DND-41 (cell line): ENCODE results near the gene KCNIP1.

Experiments
- ATAC-seq: fragments of 200-7000 bp; cut with Tn5 transposase; 3 replicates; pipeline ENCODE4 v1.9.1; 2021; ENCODE audit warnings: low read depth; ENCODE audit not compliant: insufficient read depth
- DNase-seq: peaks from one replicate; pipeline ENCODE4 v3.0.0-alpha.2; 2020
- H2AFZ ChIP-seq: 2 replicates; pipeline ENCODE4 v1.6.0; 2012; ENCODE audit warnings: low read depth, low read length
- H3K27ac ChIP-seq: 2 replicates; pipeline ENCODE4 v1.5.1; 2012; ENCODE audit warnings: low read length, inconsistent platforms
- H3K27me3 ChIP-seq: fragments of 200-600 bp; sonication (generic); 2 replicates; pipeline ENCODE4 v1.6.0; 2012; ENCODE audit warnings: low read length, mild to moderate bottlenecking, inconsistent platforms; ENCODE audit not compliant: insufficient read depth, poor library complexity
- H3K36me3 ChIP-seq: 2 replicates; pipeline ENCODE4 v1.5.1; 2012; ENCODE audit warnings: low read length, inconsistent platforms; ENCODE audit not compliant: insufficient read depth
- H3K4me1 ChIP-seq: 2 replicates; pipeline ENCODE4 v1.5.1; 2012; ENCODE audit warnings: mild to moderate bottlenecking, low read length; ENCODE audit not compliant: insufficient read depth
- H3K4me2 ChIP-seq: 2 replicates; pipeline ENCODE4 v1.6.0; 2012; ENCODE audit warnings: mild to moderate bottlenecking, moderate library complexity, low read length, inconsistent platforms; ENCODE audit not compliant: insufficient read depth
- H3K4me3 ChIP-seq, 2 experiments: fragments of 200-600 bp in 1 of 2; shearing (Covaris generic) in 1 of 2; 2 replicates each; pipeline ENCODE4 v1.5.1; 2012 to 2016; ENCODE audit warnings: inconsistent platforms in 2 of 2, low read length in 2 of 2, mild to moderate bottlenecking in 2 of 2, low read depth in 1 of 2, moderate library complexity in 1 of 2
- H3K79me2 ChIP-seq: 2 replicates; pipeline ENCODE4 v1.6.0; 2012; ENCODE audit warnings: low read length, inconsistent platforms; ENCODE audit not compliant: insufficient read depth
- H3K9ac ChIP-seq: 2 replicates; pipeline ENCODE4 v1.6.0; 2012; ENCODE audit warnings: low read depth, mild to moderate bottlenecking, inconsistent platforms, low read length, moderate library complexity
- H3K9me3 ChIP-seq: 2 replicates; pipeline ENCODE4 v1.5.1; 2012; ENCODE audit warnings: low read length, moderate library complexity, mild to moderate bottlenecking, inconsistent platforms; ENCODE audit not compliant: insufficient read depth, severe bottlenecking
- H4K20me1 ChIP-seq: 2 replicates; pipeline ENCODE4 v1.6.0; 2012; ENCODE audit warnings: low read length; ENCODE audit not compliant: insufficient read depth
- EZH2 ChIP-seq: IDR thresholded peaks from 3 replicates; pipeline ENCODE4 v1.6.1; 2012; ENCODE audit warnings: borderline replicate concordance, low read depth, mild to moderate bottlenecking, moderate library complexity, low read length, inconsistent platforms; ENCODE audit not compliant: severe bottlenecking
- TF ChIP-seq, protein P1 (sequence below): IDR thresholded peaks from 2 replicates; pipeline ENCODE4 v1.5.1; 2012; ENCODE audit warnings: borderline replicate concordance, low read length, moderate library complexity, mild to moderate bottlenecking; ENCODE audit not compliant: poor library complexity, severe bottlenecking; ENCODE audit errors: extremely low read depth

The KCNIP1 gene

DNA sequence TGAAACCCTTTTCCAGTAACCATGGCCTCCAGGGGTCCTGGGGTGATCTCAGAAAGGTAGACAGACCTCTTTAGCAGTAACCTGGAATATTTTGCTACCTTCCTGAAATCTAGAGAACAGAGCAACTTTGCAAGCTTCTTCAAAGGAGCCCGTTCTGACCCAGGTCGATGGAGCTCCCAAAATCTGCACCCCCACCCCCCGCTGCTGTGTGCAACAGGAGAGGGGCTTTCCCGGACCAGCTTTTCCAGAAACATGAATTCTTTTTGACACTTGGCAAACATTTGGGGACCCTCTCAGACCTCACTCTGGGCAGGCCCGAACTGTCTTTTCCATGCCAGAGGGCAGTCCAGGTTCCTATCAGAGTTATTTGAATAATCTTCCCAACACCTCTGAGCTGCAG, 65.3 kb downstream of the KCNIP1 start:
- no peak overlapping the region for H3K4me2 ChIP-seq
- no peaks in the 10 kb centered on the region for H4K20me1 ChIP-seq
- H3K27me3 ChIP-seq: peaks cover 37% of the 10 kb centered on the region
- no peaks in the 10 kb centered on the region for H3K9me3 ChIP-seq
- no peak overlapping the region for H3K27ac ChIP-seq
- H3K4me1 ChIP-seq: no peaks in the 10 kb centered on the region
- H3K36me3 ChIP-seq: no peaks in the 10 kb centered on the region
- no peaks in the 10 kb centered on the region for H3K79me2 ChIP-seq
- H2AFZ ChIP-seq: no peak overlapping the region
- no peak overlapping the region for H3K4me3 ChIP-seq
- ATAC-seq: no peak
- TF ChIP-seq EZH2: no peak
- TF ChIP-seq, protein P1, sequence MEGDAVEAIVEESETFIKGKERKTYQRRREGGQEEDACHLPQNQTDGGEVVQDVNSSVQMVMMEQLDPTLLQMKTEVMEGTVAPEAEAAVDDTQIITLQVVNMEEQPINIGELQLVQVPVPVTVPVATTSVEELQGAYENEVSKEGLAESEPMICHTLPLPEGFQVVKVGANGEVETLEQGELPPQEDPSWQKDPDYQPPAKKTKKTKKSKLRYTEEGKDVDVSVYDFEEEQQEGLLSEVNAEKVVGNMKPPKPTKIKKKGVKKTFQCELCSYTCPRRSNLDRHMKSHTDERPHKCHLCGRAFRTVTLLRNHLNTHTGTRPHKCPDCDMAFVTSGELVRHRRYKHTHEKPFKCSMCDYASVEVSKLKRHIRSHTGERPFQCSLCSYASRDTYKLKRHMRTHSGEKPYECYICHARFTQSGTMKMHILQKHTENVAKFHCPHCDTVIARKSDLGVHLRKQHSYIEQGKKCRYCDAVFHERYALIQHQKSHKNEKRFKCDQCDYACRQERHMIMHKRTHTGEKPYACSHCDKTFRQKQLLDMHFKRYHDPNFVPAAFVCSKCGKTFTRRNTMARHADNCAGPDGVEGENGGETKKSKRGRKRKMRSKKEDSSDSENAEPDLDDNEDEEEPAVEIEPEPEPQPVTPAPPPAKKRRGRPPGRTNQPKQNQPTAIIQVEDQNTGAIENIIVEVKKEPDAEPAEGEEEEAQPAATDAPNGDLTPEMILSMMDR: no peak
- no peak overlapping the region for H3K9ac ChIP-seq
- no peak for DNase-seq

GRCh38 chr5:170570476-170570875, 66.7 kb downstream of the KCNIP1 start:
- Histone ChIP-seq H3K79me2 (no peaks in the 10 kb centered on the region), H3K27ac (no peak overlapping the region), H4K20me1 (no peaks in the 10 kb centered on the region), H3K36me3 (no peaks in the 10 kb centered on the region), H3K4me3 (no peak overlapping the region), H3K9me3 (no peaks in the 10 kb centered on the region), H3K4me1 (no peaks in the 10 kb centered on the region), H3K9ac (no peak overlapping the region), H3K4me2 (no peak overlapping the region), H3K27me3 (peaks cover 41% of the 10 kb centered on the region), H2AFZ (no peak overlapping the region)
- DNase-seq (no peak), ATAC-seq (no peak)
- no peak for TF ChIP-seq EZH2
- TF ChIP-seq, protein P1: no peak

DNA sequence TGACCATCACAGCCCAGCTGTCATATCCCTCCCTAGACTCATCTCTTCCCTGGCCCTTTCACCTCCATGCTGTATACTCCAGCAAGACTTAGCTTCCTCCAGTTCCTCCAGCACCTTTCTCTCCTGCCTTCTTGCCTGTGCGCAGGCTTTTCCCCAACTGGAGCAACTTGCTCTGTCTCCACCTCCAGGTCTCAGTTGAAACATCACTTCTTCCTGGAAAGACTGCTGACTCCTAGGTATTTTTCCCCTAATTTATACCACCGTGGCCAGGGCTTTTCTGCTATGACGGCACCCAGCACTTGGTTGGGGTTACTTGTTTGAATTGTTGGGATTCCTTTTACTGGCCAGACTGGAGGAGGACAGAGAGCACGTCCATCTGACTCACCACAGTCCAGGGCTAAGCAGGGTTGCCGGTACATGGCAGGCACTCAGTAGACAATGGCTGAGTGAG, 67.5 kb downstream of the KCNIP1 start:
- TF ChIP-seq EZH2: no peak
- TF ChIP-seq, protein P1: no peak
- DNase-seq: no peak

More for the DNA sequence above, 67.5 kb downstream of the KCNIP1 start:
- H2AFZ ChIP-seq: no peak overlapping the region
- no peaks in the 10 kb centered on the region for H3K79me2 ChIP-seq
- no peaks in the 10 kb centered on the region for H3K9me3 ChIP-seq
- H4K20me1 ChIP-seq: no peaks in the 10 kb centered on the region
- H3K4me1 ChIP-seq: no peaks in the 10 kb centered on the region
- no peak overlapping the region for H3K27ac ChIP-seq
- peaks cover 42% of the 10 kb centered on the region for H3K27me3 ChIP-seq
- H3K4me3 ChIP-seq: no peak overlapping the region
- no peak overlapping the region for H3K4me2 ChIP-seq
- ATAC-seq: no peak
- no peak overlapping the region for H3K9ac ChIP-seq
- H3K36me3 ChIP-seq: no peaks in the 10 kb centered on the region
